GM23338 (cell line): ENCODE data around the gene PLEKHG5.

Source experiments
- CTCF ChIP-seq, 2 experiments: fragments of 200-600 bp in 1 of 2; sonication (generic) in 1 of 2; conservative IDR thresholded peaks; 2 replicates each; pipeline versions ENCODE4 v1.5.1 to v1.6.1; 2016 to 2017; ENCODE audit warnings: antibody characterized with exemption in 2 of 2, low read depth in 2 of 2, mild to moderate bottlenecking in 2 of 2, moderate library complexity in 1 of 2
- EZH2 ChIP-seq: fragments of 200-600 bp; sonication (generic); IDR thresholded peaks from one replicate; pipeline ENCODE4 v1.8.0; 2017; ENCODE audit warnings: antibody characterized with exemption, mild to moderate bottlenecking, low read depth; ENCODE audit not compliant: unreplicated experiment
- EZH2phosphoT487 ChIP-seq: fragments of 200-600 bp; sonication (generic); IDR thresholded peaks from one replicate; pipeline ENCODE4 v1.8.1; 2018; ENCODE audit warnings: antibody characterized with exemption; ENCODE audit not compliant: unreplicated experiment
- JUNB ChIP-seq: IDR thresholded peaks from one replicate; pipeline ENCODE4 v1.6.1; 2016; ENCODE audit warnings: antibody characterized with exemption; ENCODE audit not compliant: unreplicated experiment
- NANOG ChIP-seq: IDR thresholded peaks from 2 replicates; pipeline ENCODE4 v1.6.1; 2016; ENCODE audit warnings: antibody characterized with exemption, borderline replicate concordance
- POLR2AphosphoS5 ChIP-seq: IDR thresholded peaks from 2 replicates; pipeline ENCODE4 v1.6.1; 2016; ENCODE audit warnings: antibody characterized with exemption, low read depth

- TF ChIP-seq CTCF (conservative IDR thresholded peaks at IDR 0.05; ENCODE audit: low read depth in 2 of 2) (no peak), NANOG (no peak), POLR2AphosphoS5 (no peak), EZH2 (no peak), JUNB (no peak), EZH2phosphoT487 (no peak)
Observed at GRCh38 chr1:6531996-6532395, 40.5 kb upstream of the PLEKHG5 start.
